Measurements from ENCODE around the gene TEKT5. TPM values are rescaled to one million over a fixed set of nuclear protein-coding genes. Genes with fewer than 3 reads are reported as not detected.

The TEKT5 gene
- total RNA-seq, 1 experiment from 2014 or later, result not detected

DNA sequence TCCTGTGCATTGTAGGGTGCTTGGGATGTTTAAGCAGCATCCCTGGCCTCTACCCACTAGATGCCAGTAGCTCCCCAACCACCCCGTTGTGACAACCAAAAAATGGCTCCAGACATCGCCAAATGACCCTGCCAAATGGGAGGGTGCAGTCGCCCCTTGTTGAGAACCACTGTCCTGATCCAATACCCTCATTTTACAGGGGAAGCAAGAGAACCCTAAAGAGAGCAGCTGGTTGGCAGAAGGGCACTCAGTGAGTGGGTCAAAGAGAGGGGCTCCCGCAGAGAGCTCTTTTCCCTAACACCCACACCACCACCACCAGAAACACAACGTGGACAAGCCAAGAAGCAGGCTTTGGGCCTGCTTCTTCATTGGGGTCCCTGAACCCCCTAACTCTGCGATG lies 18.4 kb downstream of the TEKT5 start:
- DNase-seq (ENCODE audit: unreplicated experiment), result no peak
- H3K27ac Mint-ChIP-seq (ENCODE audit: low read depth, unreplicated experiment), result no peak overlapping the region
- no peaks in the 10 kb centered on the region for H3K9me3 Mint-ChIP-seq (ENCODE audit: unreplicated experiment)
- BruUV-seq (replicated peaks), result no TSS peak
- intact Hi-C loops (cut with micrococcal nuclease), result no loop called here
- no peaks in the 10 kb centered on the region for H3K36me3 Mint-ChIP-seq (ENCODE audit: insufficient read depth, unreplicated experiment)
- POLR2A ChIA-PET, result no interaction called here
- H3K27me3 Mint-ChIP-seq (ENCODE audit: insufficient read depth, unreplicated experiment), result peaks cover 22% of the 10 kb centered on the region
- no peaks in the 10 kb centered on the region for H3K4me1 Mint-ChIP-seq (ENCODE audit: insufficient read depth, unreplicated experiment)
- CTCF ChIA-PET, result interaction anchor here (0.6 kb wide), 1 partner anchor 40 kb away, joined by 3 read pairs; no protein-coding TSS in a partner anchor
- TF ChIP-seq, protein P1, sequence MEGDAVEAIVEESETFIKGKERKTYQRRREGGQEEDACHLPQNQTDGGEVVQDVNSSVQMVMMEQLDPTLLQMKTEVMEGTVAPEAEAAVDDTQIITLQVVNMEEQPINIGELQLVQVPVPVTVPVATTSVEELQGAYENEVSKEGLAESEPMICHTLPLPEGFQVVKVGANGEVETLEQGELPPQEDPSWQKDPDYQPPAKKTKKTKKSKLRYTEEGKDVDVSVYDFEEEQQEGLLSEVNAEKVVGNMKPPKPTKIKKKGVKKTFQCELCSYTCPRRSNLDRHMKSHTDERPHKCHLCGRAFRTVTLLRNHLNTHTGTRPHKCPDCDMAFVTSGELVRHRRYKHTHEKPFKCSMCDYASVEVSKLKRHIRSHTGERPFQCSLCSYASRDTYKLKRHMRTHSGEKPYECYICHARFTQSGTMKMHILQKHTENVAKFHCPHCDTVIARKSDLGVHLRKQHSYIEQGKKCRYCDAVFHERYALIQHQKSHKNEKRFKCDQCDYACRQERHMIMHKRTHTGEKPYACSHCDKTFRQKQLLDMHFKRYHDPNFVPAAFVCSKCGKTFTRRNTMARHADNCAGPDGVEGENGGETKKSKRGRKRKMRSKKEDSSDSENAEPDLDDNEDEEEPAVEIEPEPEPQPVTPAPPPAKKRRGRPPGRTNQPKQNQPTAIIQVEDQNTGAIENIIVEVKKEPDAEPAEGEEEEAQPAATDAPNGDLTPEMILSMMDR (IDR thresholded peaks at IDR 0.05; ENCODE audit: unreplicated experiment), result no peak
- H3K4me3 Mint-ChIP-seq (ENCODE audit: unreplicated experiment), result no peak overlapping the region

DNA sequence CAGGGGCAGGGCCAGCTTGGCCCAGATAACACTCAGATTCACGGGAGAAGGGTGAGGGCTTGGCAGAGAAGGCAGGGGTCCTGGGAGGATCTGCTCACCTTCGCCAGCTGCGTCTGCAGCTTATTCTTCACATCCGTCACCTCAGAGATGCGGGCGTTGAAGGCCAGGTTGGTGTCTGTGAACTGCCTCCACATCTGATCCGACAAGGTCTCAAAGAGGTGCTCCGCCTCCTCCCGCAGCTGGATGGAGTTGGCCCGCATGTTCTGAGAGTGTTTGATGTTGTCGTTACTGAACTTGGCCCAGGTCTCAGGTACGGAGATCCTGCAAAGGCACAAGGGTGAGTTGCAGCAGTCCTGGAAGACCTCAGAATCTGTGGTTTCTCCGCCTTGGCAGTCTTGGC lies 18.9 kb downstream of the TEKT5 start:
- Mint-ChIP-seq H3K27ac (ENCODE audit: low read depth, unreplicated experiment) (no peak overlapping the region), H3K9me3 (ENCODE audit: unreplicated experiment) (no peaks in the 10 kb centered on the region), H3K27me3 (ENCODE audit: insufficient read depth, unreplicated experiment) (peaks cover 22% of the 10 kb centered on the region), H3K4me3 (ENCODE audit: unreplicated experiment) (no peak overlapping the region), H3K4me1 (ENCODE audit: insufficient read depth, unreplicated experiment) (no peaks in the 10 kb centered on the region), H3K36me3 (ENCODE audit: insufficient read depth, unreplicated experiment) (no peaks in the 10 kb centered on the region)
- POLR2A ChIA-PET, result no interaction called here
- TF ChIP-seq, protein P1 (IDR thresholded peaks at IDR 0.05; ENCODE audit: unreplicated experiment), result no peak
- intact Hi-C loops (cut with micrococcal nuclease), result no loop called here
- CTCF ChIA-PET, result interaction anchor here (0.6 kb wide), 2 partner anchors 40 to 419 kb away, joined by 3 read pairs; no protein-coding TSS in a partner anchor
- BruUV-seq (replicated peaks), result no TSS peak
- DNase-seq (ENCODE audit: unreplicated experiment), result no peak

DNA sequence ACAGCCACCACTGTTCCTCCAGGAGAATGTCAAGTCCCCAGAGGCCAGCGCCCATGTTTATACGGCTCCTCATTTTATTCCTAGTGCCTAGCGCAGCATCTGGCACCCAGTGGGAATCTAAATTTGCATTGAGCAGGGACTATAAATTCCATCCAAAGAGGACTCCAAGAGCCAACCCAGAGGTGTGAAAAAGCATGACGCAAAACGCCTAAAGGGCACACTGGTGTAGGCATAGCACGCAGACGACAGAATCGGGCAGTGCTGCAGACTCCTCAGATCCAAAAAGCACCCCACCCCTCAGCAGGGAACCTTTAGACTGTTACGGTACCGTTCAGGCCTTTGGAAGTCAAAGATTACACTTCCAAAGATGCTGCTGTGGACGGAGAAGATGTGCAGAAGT lies 19.5 kb downstream of the TEKT5 start:
- Mint-ChIP-seq H3K4me3 (ENCODE audit: unreplicated experiment) (no peak overlapping the region), H3K4me1 (ENCODE audit: insufficient read depth, unreplicated experiment) (no peaks in the 10 kb centered on the region), H3K36me3 (ENCODE audit: insufficient read depth, unreplicated experiment) (no peaks in the 10 kb centered on the region), H3K27ac (ENCODE audit: low read depth, unreplicated experiment) (no peak overlapping the region), H3K9me3 (ENCODE audit: unreplicated experiment) (no peaks in the 10 kb centered on the region), H3K27me3 (ENCODE audit: insufficient read depth, unreplicated experiment) (peaks cover 22% of the 10 kb centered on the region)
- no TSS peak for BruUV-seq (replicated peaks)
- DNase-seq (ENCODE audit: unreplicated experiment), result no peak
- POLR2A ChIA-PET, result no interaction called here
- intact Hi-C loops (cut with micrococcal nuclease), result no loop called here
- CTCF ChIA-PET, result interaction anchor here (0.6 kb wide), 1 partner anchor 418 kb away, joined by 3 read pairs; no protein-coding TSS in a partner anchor
- TF ChIP-seq, protein P1 (IDR thresholded peaks at IDR 0.05; ENCODE audit: unreplicated experiment), result no peak

DNA sequence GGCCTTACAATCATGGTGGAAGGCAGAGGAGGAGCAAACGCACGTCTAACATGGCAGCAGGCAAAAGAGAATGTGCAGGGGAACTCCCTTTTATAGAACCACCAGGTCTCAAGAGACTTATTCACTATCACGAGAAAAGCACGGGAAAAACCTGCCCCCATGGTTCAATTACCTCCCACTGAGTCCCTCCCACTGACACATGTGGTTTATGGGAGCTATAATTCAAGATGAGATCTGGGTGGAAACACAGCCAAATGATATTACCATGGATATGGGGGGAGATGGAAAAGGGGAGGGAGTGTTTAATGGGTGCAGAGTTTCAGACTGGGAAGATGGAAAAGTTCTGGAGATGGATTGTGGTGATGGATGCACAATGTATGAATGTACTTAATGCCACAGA lies 23.0 kb downstream of the TEKT5 start:
- TF ChIP-seq, protein P1 (IDR thresholded peaks at IDR 0.05; ENCODE audit: unreplicated experiment), result no peak
- no TSS peak for BruUV-seq (replicated peaks)
- intact Hi-C loops (cut with micrococcal nuclease), result no loop called here
- CTCF ChIA-PET, result no interaction called here
- DNase-seq (ENCODE audit: unreplicated experiment), result no peak
- Mint-ChIP-seq H3K27me3 (ENCODE audit: insufficient read depth, unreplicated experiment) (peaks cover 2% of the 10 kb centered on the region), H3K9me3 (ENCODE audit: unreplicated experiment) (no peaks in the 10 kb centered on the region), H3K4me3 (ENCODE audit: unreplicated experiment) (no peak overlapping the region), H3K36me3 (ENCODE audit: insufficient read depth, unreplicated experiment) (no peaks in the 10 kb centered on the region), H3K27ac (ENCODE audit: low read depth, unreplicated experiment) (no peak overlapping the region), H3K4me1 (ENCODE audit: insufficient read depth, unreplicated experiment) (no peaks in the 10 kb centered on the region)
- POLR2A ChIA-PET, result interaction anchor here (0.7 kb wide), 1 partner anchor 113 kb away, joined by 4 read pairs; no protein-coding TSS in a partner anchor
